GM13977 (cell line): ENCODE results near the gene TRAF2.

ENCODE experiments used
- DNase-seq: peaks from one replicate; pipeline ENCODE4 v3.0.0; 2012; ENCODE audit warnings: low spot score
- CTCF ChIP-seq: IDR thresholded peaks from 2 replicates; pipeline ENCODE4 v1.5.1; 2012; ENCODE audit warnings: mild to moderate bottlenecking, control low read depth; ENCODE audit not compliant: insufficient read depth; ENCODE audit errors: extremely low read depth, missing control alignments
- in situ Hi-C: fragments of 300-500 bp; cut with MboI; formaldehyde crosslinking; loops from one replicate; pipeline ENCODE4 v1.12.0; 2022; ENCODE audit warnings: low sequenced_read_pairs, low pct_unique_long_range_greater_than_20kb, mixed read lengths, inconsistent platforms; ENCODE audit not compliant: unreplicated experiment

TRAF2 gene

DNA sequence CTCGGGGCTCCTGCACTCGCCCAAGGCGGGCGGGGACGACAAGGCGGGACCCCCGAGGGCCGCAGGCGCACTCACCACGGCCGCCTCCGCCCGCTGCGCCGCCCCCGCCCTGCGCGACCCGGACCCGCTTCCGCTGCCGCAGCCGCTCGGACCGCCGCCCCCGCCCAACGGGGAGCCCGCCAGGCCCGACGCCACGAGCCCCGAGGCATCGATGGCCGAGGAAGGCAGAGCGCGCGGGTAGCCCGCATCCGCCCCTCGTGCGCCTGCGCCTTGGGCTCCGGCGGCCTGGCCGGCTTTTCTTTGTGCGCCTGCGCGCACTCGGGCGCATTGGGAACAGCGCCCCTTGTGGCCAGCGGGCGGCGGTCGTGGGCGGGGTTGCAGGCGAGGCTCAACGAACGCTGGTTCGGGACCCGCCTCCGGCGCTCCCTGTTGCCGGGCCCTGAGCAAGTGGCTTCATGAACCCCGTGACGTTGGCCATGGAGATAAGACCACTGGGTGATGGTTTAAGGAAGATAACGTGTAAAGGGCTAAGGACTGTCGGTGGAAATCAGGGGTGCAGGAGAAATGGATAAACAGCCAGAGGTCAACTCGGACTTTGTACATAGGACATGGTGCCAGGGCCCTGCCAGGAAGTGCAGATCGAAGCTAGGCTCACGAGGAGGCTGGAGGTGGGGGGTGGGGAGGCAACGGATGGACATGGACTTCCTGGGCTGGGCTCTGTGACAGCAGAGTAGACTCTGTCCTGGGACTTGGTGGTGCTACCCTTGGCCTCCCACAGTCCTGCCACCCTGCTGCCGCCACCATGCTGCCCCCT lies 58.4 kb downstream of the TRAF2 start, which contains the start of the genes C8G and FBXW5:
C8G (plus strand) TSS at position 725 of the 814 bp plus-strand sequence; CDS start at position 803, 78 bp downstream.
FBXW5 (minus strand) TSS at position 220 of the 814 bp plus-strand sequence. CDS start 655 bp downstream, outside the sequence.
- DNase-seq, result peak; percentile 100
- peak; percentile 96 for TF ChIP-seq CTCF
- in situ Hi-C loops, result no loop called here

- no peak for DNase-seq
- no peak for TF ChIP-seq CTCF
- in situ Hi-C loops, result no loop called here
Measured at GRCh38 chr9:136945333-136946227, 59.3 kb downstream of the TRAF2 start.

GRCh38 chr9:136946228-136947027 lies 60.1 kb downstream of the TRAF2 start:
- in situ Hi-C loops, result no loop called here
- DNase-seq, result no peak
- TF ChIP-seq CTCF, result no peak

- TF ChIP-seq CTCF, result no peak
- in situ Hi-C loops, result no loop called here
- DNase-seq, result no peak
Measured at GRCh38 chr9:136947028-136947891, 60.9 kb downstream of the TRAF2 start.

DNA sequence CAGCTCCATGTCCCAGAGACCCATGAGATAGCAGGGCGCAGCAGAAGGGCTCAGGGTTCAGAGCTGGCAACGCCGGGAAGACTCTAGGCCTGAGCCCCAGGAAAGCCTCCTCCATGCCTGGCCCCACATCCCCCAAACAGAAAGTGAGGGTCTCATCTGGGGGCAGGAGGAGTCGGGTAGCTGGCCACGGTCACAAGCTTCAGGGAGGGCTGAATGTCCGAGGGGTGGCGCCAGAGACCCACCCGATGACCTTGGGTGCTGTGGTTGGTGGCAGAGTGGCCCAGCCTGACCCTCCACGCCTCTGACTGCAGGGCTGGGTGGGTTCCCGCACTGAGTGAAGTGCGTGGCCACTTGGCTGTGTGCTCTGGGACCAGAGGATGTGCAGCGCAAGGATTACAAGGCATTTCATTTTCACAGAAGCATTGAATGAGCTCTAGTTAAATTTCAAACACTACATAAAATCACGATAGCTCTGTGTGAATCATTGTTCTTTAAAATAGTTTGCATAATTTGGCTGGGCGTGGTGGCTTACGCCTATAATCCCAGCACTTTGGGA lies 61.7 kb downstream of the TRAF2 start:
- peak; percentile 71 for TF ChIP-seq CTCF
- no peak for DNase-seq
- in situ Hi-C loops, result no loop called here
